HG02798 (cell line): ENCODE measurements around the gene FIBCD1.

Experiments
- ATAC-seq: cut with Tn5 transposase; IDR thresholded peaks from one replicate; pipeline ENCODE4 v1.9.1; 2021; ENCODE audit warnings: mild to moderate bottlenecking; ENCODE audit not compliant: unreplicated experiment, poor library complexity

Gene FIBCD1

GRCh38 chr9:130938652-130939404 lies at the start of gene FIBCD1:
Gene FIBCD1 (minus strand): TSS chr9:130939247. CDS start chr9:130938607, 640 bp downstream.
- ATAC-seq: no peak

DNA sequence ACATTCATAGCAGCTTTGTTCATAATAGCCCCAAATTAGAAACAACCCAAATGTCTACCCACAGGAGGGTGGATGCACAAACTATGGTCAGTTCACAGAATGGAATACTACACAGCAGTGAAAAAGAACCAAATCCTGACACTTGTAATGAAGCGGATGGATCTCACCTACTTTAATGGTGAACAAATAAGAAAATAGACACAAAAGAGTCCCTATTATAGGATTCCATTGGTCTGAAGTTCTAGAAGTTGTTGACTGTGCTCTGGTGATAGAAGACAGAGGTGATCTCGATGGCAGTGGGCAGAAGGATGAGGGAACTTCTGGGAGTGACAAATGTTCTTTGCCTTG lies 49.3 kb upstream of the FIBCD1 start:
- no peak for ATAC-seq

DNA sequence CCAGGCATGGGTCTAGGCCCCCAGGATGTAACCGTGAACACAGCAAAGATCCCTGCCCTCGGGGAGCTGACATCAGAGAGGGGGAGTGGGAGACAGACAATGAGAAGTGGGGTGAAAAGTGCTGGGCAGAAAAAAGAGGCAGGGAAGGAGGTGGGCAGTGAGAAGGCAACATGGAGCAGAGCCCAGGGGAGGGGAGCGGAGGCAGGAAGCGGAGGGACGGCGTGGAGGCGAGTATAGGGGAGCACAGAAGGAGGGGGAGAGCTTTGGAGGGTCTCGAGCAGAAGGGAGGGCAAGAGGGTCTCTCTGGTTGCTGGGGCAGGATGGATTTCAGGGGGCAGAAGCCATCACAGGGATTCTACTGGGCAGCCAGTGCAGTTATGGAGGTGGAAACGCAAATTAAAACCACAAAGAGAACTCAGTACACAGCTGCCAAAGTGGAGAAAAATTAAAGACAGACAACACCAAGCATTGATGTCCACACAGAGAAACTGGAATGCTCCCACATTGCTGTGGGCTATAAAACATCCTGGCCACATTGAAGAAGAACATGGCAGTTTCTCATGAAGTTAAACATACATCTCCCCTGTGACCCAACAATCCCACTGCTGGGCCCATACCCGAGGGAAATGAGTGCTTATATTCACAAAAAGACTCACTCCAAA lies 48.8 kb upstream of the FIBCD1 start:
- ATAC-seq: no peak

- no peak for ATAC-seq
Measured at GRCh38 chr9:130987054-130987453, 48.0 kb upstream of the FIBCD1 start.

DNA sequence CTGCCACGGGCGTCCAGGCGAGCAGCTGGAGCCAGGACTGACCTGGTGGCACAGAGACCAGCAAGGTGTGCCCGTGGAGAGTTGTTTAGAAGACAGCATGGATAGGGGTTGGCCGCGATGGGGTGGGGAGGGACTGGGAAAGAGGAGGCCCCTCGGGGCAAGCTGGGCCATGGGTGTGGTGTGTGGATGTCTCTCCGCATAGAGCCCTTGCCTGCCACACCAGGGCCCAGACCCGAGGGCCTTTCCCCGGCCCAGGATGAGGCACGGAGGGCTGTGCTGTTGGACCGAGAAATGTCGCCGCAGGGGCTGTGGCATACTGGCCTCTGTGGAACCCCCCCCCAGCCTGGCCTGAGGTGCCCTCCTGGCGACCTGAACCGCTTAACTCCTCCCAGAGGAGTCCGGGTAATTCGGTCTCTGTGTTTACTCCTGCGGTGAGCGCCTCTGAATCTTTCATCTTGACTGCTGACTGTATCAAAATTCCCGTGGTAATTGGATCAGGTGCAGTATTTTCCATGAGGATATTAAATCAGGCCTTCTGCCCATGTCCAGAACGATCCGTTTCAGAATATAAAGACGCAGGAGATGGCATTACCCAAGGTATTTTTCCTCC lies 47.4 kb upstream of the FIBCD1 start:
- ATAC-seq: no peak

DNA sequence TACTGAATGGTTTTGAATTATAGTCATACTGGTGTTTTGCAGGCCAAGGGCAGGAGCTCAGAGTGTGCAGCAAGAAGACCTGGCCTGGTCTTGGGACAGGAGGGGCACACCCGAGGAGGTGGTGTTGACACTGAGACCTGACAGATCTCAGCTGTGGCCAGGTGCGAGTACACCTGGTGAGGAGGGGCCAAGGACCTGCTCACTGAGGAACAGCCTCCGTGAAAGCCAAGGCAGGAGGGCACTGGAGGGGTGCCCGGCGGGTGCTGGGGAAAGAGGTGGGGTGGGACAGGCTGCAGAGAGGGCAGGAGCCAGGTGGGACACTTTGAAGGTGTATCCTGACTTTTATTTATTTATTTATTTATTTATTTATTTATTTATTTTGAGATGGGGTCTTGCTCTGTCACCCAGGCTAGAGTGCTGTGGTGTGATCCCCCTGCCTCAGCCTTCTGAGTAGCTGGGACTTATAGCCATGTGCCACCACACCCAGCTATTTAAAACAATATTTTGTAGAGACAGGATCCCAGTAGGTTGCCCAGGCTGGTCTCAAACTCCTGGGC lies 46.6 kb upstream of the FIBCD1 start:
- no peak for ATAC-seq

GRCh38 chr9:130985029-130985428 lies 46.0 kb upstream of the FIBCD1 start:
- ATAC-seq: no peak

DNA sequence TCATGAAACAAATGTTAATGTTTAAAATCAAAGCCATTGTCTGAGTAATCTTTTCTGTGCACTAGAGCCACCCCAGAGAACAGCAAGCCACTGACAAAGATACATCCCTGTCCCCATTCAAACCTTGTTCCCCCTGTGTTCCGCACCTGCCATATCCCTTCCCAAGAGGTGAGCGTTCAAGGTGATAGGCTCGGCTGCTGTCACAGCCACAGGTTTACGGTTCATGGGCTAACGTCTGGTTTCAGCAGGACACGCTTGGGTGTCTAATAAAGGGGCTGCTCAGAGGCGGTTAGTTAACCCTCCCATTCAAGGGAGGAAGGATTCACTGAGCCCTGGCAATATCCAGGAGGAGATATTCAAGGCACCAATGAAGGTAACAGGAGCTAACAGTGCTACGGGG lies 45.5 kb upstream of the FIBCD1 start:
- ATAC-seq: no peak

DNA sequence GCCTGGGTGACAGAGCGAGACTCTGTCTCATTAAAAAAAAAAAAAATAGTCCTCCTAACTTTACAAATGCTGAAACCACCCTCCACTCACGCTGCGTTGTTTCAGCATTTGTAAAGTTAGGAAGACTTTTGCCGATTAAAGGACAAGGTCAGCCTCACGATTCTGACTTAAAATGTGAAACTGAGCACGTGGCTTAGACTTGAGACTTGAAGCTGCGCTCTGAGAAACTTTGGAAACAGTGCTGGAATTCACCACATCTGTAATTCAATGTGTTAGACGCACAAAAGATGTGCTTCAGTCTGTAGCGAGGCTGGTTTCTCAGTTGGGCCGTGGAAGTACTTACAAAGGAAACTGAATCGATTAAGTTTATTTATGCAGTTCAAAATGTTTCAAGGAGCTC lies 44.9 kb upstream of the FIBCD1 start:
- ATAC-seq: no peak

- no peak for ATAC-seq
Measured at GRCh38 chr9:130983359-130983670, 44.3 kb upstream of the FIBCD1 start.

DNA sequence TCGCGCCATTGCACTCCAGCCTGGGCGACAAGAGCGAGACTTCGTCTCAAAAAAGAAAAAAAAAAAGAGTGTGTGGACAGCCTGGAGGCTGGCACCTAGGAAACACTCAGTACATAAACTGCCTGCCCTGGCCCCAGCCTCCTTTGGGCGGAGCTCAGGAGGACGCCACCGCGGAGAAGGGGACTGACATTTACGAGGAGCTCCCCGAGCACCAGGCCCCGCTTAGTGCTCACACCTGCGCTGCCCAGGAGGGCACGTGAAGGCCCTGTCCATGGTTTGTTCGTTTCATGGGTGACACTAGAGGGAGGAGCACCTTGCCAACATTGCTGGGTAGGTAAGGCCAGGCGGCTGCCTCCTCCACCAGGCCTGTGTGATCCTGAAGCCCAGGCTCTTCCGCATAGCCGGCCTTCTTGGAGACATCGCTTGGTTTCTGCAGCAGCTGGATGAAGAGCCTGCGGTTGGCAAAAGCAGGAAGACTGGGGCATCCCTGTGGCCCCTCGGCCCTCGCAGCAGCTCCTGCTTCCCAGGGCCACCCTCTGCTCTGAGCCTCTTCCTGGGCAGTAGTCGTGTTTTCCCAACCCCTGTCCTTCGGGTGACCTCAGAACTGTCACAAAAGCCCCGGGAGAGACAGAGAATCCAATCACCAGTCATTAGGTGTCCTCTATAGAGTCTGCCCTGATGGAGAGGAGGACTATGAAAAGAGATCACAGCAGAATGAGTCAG lies 43.8 kb upstream of the FIBCD1 start:
- ATAC-seq: no peak

- ATAC-seq: no peak
Measured at GRCh38 chr9:130981756-130982137, 42.7 kb upstream of the FIBCD1 start.

- ATAC-seq: no peak
Measured at GRCh38 chr9:130981002-130981755, 42.1 kb upstream of the FIBCD1 start.

DNA sequence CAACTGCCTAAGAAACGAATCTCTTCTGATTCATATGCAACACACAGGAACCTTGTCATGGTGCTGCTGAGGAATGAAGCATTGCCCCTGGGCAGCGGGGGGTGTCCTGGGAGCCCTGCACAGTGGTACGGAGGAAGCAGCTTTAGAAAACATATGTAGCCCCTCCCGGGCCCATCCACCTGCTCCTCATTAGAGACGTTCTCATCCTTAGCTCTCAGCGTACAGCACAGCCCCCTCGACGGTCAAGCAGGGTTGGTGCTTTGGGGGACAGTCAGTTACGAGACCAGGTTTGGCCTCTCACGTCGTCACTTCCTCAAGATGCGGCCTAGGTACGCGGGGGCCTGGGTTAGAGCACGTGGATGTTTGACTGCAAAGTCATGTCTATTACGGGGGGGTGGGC lies 41.5 kb upstream of the FIBCD1 start:
- ATAC-seq: no peak

- no peak for ATAC-seq
Measured at GRCh38 chr9:130979591-130980385, 40.7 kb upstream of the FIBCD1 start.

GRCh38 chr9:130977811-130978221 lies 38.8 kb upstream of the FIBCD1 start:
- ATAC-seq: no peak

DNA sequence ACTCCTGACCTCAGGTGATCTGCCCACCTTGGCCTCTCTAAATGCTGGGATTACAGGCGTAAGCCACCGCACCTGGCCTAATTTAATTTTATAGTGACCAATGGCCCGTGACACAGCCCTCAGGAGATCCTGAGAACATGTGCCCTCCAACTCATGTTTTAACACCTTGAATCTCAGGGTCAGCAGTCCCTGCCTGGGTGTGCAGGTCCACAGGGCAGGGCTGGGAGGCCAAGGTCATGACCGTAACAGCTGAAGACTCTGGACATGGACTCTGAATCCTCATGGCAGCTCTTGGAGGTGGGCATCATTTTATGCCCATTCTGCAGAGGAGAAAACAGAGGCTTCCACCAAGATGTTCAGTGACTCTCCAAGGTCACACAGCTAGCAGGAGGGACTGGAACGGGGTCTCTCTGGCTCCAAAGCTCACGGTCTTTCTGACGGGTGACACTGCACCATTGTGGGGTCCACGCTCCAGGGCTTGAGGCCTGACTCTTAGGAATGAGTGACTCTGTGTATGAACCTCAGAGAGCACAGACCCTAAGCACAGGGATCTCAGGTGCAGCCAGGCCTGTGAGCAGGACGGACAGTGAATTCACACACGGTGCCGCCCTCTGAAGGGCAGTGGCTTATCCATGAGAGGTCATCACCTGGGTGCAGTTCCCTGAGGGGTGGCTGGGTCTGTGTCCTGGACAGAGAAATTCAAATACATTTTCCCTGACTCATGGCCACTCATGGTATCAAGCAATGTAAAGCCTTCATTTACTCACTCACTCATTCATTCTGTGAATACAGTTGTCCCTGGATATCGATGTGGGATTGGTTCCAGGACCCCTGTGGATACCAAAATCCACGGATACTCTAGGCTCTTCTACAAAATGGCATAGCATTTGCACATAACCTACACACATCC lies 37.1 kb upstream of the FIBCD1 start:
- no peak for ATAC-seq

DNA sequence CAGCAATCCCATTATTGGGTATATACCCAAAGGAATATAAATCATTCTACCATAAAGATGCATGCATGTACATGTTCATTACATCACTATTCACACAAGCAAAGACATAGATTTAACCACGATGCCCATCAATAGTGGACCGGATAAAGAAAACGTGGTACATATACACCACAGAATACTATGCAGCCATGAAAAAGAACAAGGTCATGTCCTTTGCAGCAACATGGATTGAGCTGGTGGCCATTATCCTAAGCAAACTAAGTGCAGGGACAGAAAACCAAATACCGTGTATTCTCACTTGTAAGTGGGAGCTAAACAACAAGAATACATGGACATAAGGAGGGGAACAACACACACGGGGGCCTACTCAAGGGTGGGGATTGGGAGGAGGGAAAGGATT lies 36.1 kb upstream of the FIBCD1 start:
- ATAC-seq: no peak
